ENCODE results near the gene HK3. TPM values are rescaled to one million over a fixed set of nuclear protein-coding genes. Genes with fewer than 3 reads are reported as not detected.

Gene HK3
- total RNA-seq, 1 experiment from 2014 or later, result not detected

- DNase-seq (ENCODE audit: low read depth), result peak; percentile 64
Measured at GRCh38 chr5:176870110-176870591, 29.0 kb downstream of the HK3 start.

- no peak for DNase-seq (ENCODE audit: low read depth)
Measured at GRCh38 chr5:176869501-176870109, 29.5 kb downstream of the HK3 start.

- no peak for DNase-seq (ENCODE audit: low read depth)
Measured at GRCh38 chr5:176868731-176869130, 30.4 kb downstream of the HK3 start.

- no peak for DNase-seq (ENCODE audit: low read depth)
Measured at GRCh38 chr5:176868126-176868525, 31.0 kb downstream of the HK3 start.

GRCh38 chr5:176866707-176867310 lies 32.3 kb downstream of the HK3 start:
- no peak for DNase-seq (ENCODE audit: low read depth)

- no peak for DNase-seq (ENCODE audit: low read depth)
Measured at GRCh38 chr5:176865964-176866363, 33.2 kb downstream of the HK3 start.

GRCh38 chr5:176864755-176865154 lies 34.4 kb downstream of the HK3 start:
- no peak for DNase-seq (ENCODE audit: low read depth)

- DNase-seq (ENCODE audit: low read depth), result no peak
Measured at GRCh38 chr5:176863765-176864098, 35.4 kb downstream of the HK3 start.

- DNase-seq (ENCODE audit: low read depth), result no peak
Measured at GRCh38 chr5:176863041-176863764, 35.9 kb downstream of the HK3 start.

GRCh38 chr5:176862330-176862995 lies 36.7 kb downstream of the HK3 start:
- DNase-seq (ENCODE audit: low read depth), result no peak

- no peak for DNase-seq (ENCODE audit: low read depth)
Measured at GRCh38 chr5:176861276-176861675, 37.9 kb downstream of the HK3 start.

GRCh38 chr5:176860381-176860780 lies 38.8 kb downstream of the HK3 start:
- no peak for DNase-seq (ENCODE audit: low read depth)

GRCh38 chr5:176859916-176860315 lies 39.2 kb downstream of the HK3 start:
- no peak for DNase-seq (ENCODE audit: low read depth)

- no peak for DNase-seq (ENCODE audit: low read depth)
Measured at GRCh38 chr5:176857894-176858273, 41.3 kb downstream of the HK3 start.

GRCh38 chr5:176857216-176857893 lies 41.8 kb downstream of the HK3 start:
- DNase-seq (ENCODE audit: low read depth), result peak; percentile 43

GRCh38 chr5:176856746-176857145 lies 42.4 kb downstream of the HK3 start:
- no peak for DNase-seq (ENCODE audit: low read depth)

- no peak for DNase-seq (ENCODE audit: low read depth)
Measured at GRCh38 chr5:176855598-176855997, 43.5 kb downstream of the HK3 start.

- DNase-seq (ENCODE audit: low read depth), result no peak
Measured at GRCh38 chr5:176854164-176854563, 45.0 kb downstream of the HK3 start.

- no peak for DNase-seq (ENCODE audit: low read depth)
Measured at GRCh38 chr5:176853151-176853778, 45.9 kb downstream of the HK3 start.

GRCh38 chr5:176851871-176852658 lies 47.1 kb downstream of the HK3 start:
- DNase-seq (ENCODE audit: low read depth), result no peak

GRCh38 chr5:176851380-176851779 lies 47.8 kb downstream of the HK3 start:
- DNase-seq (ENCODE audit: low read depth), result no peak
